Fibroblast of lung (primary cell): ENCODE data around the gene VIPR2.

ENCODE experiments used
- CTCF ChIP-seq, 2 donors: IDR thresholded peaks in 1 of 2; conservative IDR thresholded peaks in 1 of 2; 1 replicate in 1 of 2; 2 replicates in 1 of 2; pipeline ENCODE4 v1.5.1; 2011 to 2012; ENCODE audit warnings: low read length in 2 of 2, control low read depth in 1 of 2, inconsistent platforms in 1 of 2, low read depth in 1 of 2, mild to moderate bottlenecking in 1 of 2
- EZH2 ChIP-seq: IDR thresholded peaks from 2 replicates; pipeline ENCODE4 v1.5.1; 2012; ENCODE audit warnings: low read length, control low read depth, mild to moderate bottlenecking; ENCODE audit errors: missing control alignments

DNA sequence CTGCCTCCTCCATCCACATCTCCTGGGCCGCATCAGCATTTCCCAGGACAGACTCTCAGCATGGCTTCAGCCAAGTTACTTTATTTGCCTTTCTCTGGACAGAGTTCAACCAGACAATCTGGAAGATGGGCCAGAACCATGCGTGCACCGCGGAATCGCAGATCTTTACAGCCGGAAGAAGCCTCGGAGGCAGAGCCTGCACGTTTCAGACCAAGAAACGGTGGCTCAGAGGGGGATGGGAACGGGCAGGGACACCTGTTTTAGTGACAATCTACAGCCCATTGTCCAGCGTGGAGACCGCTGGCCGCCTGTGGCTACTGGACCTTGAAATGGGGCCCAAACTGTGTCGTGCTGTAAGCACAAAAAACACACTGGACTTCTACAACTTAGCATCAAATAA lies 3.5 kb downstream of the VIPR2 start:
- TF ChIP-seq CTCF (conservative IDR thresholded peaks at IDR 0.05 in 1 of 2, IDR thresholded peaks at IDR 0.05 in 1 of 2; ENCODE audit: low read depth in 1 of 2, low read length in 2 of 2): no peak
- no peak for TF ChIP-seq EZH2
